Effector memory CD4-positive, alpha-beta T cell (primary cell): Measurements from ENCODE around the gene CXCR4.
"Not testable (repeated sequence)": the region's sequence is repeated elsewhere in the genome, so short reads cannot be mapped to it uniquely, and the experiment has no call there.

Experiments
- DNase-seq, 3 donors: peaks; one replicate each; pipeline ENCODE4 v3.0.0-alpha.2; 2020
- H3K27ac ChIP-seq: 2 replicates; pipeline ENCODE4 v1.7.0; 2013; ENCODE audit warnings: mild to moderate bottlenecking, low read length, moderate library complexity; ENCODE audit not compliant: insufficient read depth, poor library complexity, severe bottlenecking
- H3K27me3 ChIP-seq: replicated peaks from 2 replicates; pipeline ENCODE4 v1.7.0; 2013; ENCODE audit warnings: mild to moderate bottlenecking, low read length; ENCODE audit not compliant: insufficient read depth, control insufficient read depth, poor library complexity, severe bottlenecking
- H3K36me3 ChIP-seq: 2 replicates; pipeline ENCODE4 v1.7.0; 2013; ENCODE audit warnings: mild to moderate bottlenecking, low read length, moderate library complexity; ENCODE audit not compliant: control insufficient read depth, insufficient read depth
- H3K4me1 ChIP-seq: 2 replicates; pipeline ENCODE4 v1.7.0; 2013; ENCODE audit warnings: low read length, mild to moderate bottlenecking; ENCODE audit not compliant: control insufficient read depth, insufficient read depth, poor library complexity, severe bottlenecking
- H3K4me3 ChIP-seq: 2 replicates; pipeline ENCODE4 v1.7.0; 2013; ENCODE audit warnings: low read length, low read depth, mild to moderate bottlenecking; ENCODE audit not compliant: insufficient read depth, poor library complexity, severe bottlenecking
- H3K9me3 ChIP-seq: 2 replicates; pipeline ENCODE4 v1.7.0; 2013; ENCODE audit warnings: mild to moderate bottlenecking, low read length, moderate library complexity; ENCODE audit not compliant: control insufficient read depth

The CXCR4 gene

GRCh38 chr2:136077107-136077506 is 40.8 kb downstream of the CXCR4 start:
- Histone ChIP-seq H3K27me3 (no peaks in the 10 kb centered on the region), H3K4me1 (no peaks in the 10 kb centered on the region), H3K27ac (no peak overlapping the region), H3K4me3 (no peak overlapping the region), H3K36me3 (no peaks in the 10 kb centered on the region), H3K9me3 (no peaks in the 10 kb centered on the region)
- DNase-seq: no peak

GRCh38 chr2:136075476-136075875 is 42.5 kb downstream of the CXCR4 start:
- Histone ChIP-seq H3K36me3 (no peaks in the 10 kb centered on the region), H3K4me3 (no peak overlapping the region), H3K27ac (no peak overlapping the region), H3K9me3 (no peaks in the 10 kb centered on the region), H3K27me3 (no peaks in the 10 kb centered on the region), H3K4me1 (no peaks in the 10 kb centered on the region)
- no peak for DNase-seq

GRCh38 chr2:136072621-136073020 is 45.3 kb downstream of the CXCR4 start:
- Histone ChIP-seq H3K4me3 (no peak overlapping the region), H3K9me3 (no peaks in the 10 kb centered on the region), H3K27ac (no peak overlapping the region), H3K27me3 (no peaks in the 10 kb centered on the region), H3K36me3 (no peaks in the 10 kb centered on the region), H3K4me1 (peaks cover 12% of the 10 kb centered on the region)
- no peak for DNase-seq

GRCh38 chr2:136071887-136072286 is 46.1 kb downstream of the CXCR4 start:
- H3K27ac ChIP-seq, H3K36me3 ChIP-seq, H3K4me3 ChIP-seq, DNase-seq, H3K27me3 ChIP-seq, H3K9me3 ChIP-seq: not testable (repeated sequence)
- peaks cover 12% of the 10 kb centered on the region for H3K4me1 ChIP-seq

GRCh38 chr2:136070913-136071312 is 47.0 kb downstream of the CXCR4 start:
- no peak overlapping the region for H3K27ac ChIP-seq
- H3K36me3 ChIP-seq: no peaks in the 10 kb centered on the region
- peaks cover 15% of the 10 kb centered on the region for H3K4me1 ChIP-seq
- H3K27me3 ChIP-seq: no peaks in the 10 kb centered on the region
- no peaks in the 10 kb centered on the region for H3K9me3 ChIP-seq
- no peak for DNase-seq
- no peak overlapping the region for H3K4me3 ChIP-seq

GRCh38 chr2:136069773-136070172 is 48.2 kb downstream of the CXCR4 start:
- no peak for DNase-seq
- H3K27me3 ChIP-seq: no peaks in the 10 kb centered on the region

GRCh38 chr2:136068581-136069227 is 49.2 kb downstream of the CXCR4 start:
- no peak overlapping the region for H3K4me3 ChIP-seq
- peak overlapping the region; percentile 44 for H3K27ac ChIP-seq
- H3K9me3 ChIP-seq: no peaks in the 10 kb centered on the region
- no peak for DNase-seq
- peaks cover 27% of the 10 kb centered on the region for H3K4me1 ChIP-seq
- H3K27me3 ChIP-seq: no peaks in the 10 kb centered on the region
- no peaks in the 10 kb centered on the region for H3K36me3 ChIP-seq

More at GRCh38 chr2:136069773-136070172, 48.2 kb downstream of the CXCR4 start:
- Histone ChIP-seq H3K27ac (no peak overlapping the region), H3K4me3 (no peak overlapping the region), H3K4me1 (peaks cover 26% of the 10 kb centered on the region), H3K9me3 (no peaks in the 10 kb centered on the region), H3K36me3 (no peaks in the 10 kb centered on the region)

- no peak for DNase-seq
- no peak overlapping the region for H3K27ac ChIP-seq
- H3K36me3 ChIP-seq: no peaks in the 10 kb centered on the region
- no peaks in the 10 kb centered on the region for H3K27me3 ChIP-seq
- H3K4me3 ChIP-seq: no peak overlapping the region
- H3K4me1 ChIP-seq: peaks cover 27% of the 10 kb centered on the region
- no peaks in the 10 kb centered on the region for H3K9me3 ChIP-seq
These were observed 49.9 kb downstream of the CXCR4 start for GRCh38 chr2:136067897-136068580.

- Histone ChIP-seq H3K27ac (no peak overlapping the region), H3K36me3 (no peaks in the 10 kb centered on the region), H3K4me1 (peaks cover 27% of the 10 kb centered on the region), H3K4me3 (no peak overlapping the region), H3K27me3 (no peaks in the 10 kb centered on the region), H3K9me3 (no peaks in the 10 kb centered on the region)
- no peak for DNase-seq
These were observed 50.5 kb downstream of the CXCR4 start for GRCh38 chr2:136067459-136067858.

GRCh38 chr2:136065907-136066306 is 52.0 kb downstream of the CXCR4 start:
- H3K36me3 ChIP-seq: no peaks in the 10 kb centered on the region
- no peaks in the 10 kb centered on the region for H3K27me3 ChIP-seq
- H3K4me3 ChIP-seq: no peak overlapping the region
- no peak for DNase-seq
- no peak overlapping the region for H3K27ac ChIP-seq
- no peaks in the 10 kb centered on the region for H3K9me3 ChIP-seq
- peaks cover 27% of the 10 kb centered on the region for H3K4me1 ChIP-seq
